ENCODE measurements around the gene PALLD.

The PALLD gene

DNA sequence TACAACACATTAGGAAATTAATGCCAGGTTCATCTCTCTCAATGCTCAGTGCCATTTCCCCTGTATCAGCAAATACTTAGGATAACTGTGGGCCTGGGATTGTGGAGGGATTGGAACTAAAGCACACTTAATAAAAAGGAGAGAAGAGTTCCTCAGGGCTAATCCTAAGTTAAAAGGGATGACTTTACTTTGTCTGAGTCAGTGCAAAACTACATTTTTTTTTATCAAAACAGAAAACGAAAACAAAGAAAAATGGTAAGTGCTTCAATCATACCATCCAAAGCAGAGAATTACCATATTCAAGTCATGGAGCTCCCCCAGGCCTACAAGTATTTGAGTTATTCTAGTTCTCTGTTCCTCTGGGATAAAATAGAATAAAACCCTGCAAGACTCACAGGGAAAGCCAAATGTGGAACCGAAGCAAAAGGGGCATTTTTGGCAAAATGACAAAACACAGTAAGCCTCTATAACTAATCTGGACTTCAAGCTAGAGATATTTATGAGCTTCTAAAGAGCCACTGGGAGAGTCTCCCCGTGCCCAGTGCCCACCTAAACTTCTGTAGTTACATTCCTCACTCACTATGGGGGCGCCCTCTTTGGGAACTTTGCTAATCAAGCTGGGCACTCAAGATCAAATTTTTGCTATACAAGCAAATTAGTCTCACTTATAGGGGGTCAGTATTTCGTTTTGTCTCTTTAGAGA is 53.4 kb downstream of the PALLD start:
- TF ChIP-seq, protein P1, sequence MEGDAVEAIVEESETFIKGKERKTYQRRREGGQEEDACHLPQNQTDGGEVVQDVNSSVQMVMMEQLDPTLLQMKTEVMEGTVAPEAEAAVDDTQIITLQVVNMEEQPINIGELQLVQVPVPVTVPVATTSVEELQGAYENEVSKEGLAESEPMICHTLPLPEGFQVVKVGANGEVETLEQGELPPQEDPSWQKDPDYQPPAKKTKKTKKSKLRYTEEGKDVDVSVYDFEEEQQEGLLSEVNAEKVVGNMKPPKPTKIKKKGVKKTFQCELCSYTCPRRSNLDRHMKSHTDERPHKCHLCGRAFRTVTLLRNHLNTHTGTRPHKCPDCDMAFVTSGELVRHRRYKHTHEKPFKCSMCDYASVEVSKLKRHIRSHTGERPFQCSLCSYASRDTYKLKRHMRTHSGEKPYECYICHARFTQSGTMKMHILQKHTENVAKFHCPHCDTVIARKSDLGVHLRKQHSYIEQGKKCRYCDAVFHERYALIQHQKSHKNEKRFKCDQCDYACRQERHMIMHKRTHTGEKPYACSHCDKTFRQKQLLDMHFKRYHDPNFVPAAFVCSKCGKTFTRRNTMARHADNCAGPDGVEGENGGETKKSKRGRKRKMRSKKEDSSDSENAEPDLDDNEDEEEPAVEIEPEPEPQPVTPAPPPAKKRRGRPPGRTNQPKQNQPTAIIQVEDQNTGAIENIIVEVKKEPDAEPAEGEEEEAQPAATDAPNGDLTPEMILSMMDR (IDR thresholded peaks at IDR 0.05) = no peak
- Histone ChIP-seq H3K27ac (no peak overlapping the region), H3K4me3 (no peak overlapping the region)
- no peak for DNase-seq (ENCODE audit: low spot score)

DNA sequence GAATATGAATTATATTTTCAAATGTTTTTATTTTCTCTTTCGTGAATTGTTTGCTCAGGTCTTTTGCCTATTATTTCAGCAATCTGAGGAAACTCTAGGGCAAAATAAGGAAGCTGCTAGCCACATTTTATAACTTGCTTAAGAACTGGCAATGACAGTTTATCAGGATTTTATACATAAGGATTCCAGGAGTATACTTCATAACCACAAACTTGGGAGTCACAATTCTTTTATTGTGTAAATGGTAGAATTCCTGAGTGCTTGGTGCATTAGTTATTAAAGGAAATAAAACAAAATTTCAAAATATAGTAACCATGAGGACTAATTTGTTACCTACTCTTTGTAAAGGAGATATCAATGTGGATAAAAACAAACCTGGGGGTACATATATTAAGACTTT is 54.4 kb downstream of the PALLD start:
- Histone ChIP-seq H3K4me3 (no peak overlapping the region), H3K27ac (no peak overlapping the region)
- TF ChIP-seq, protein P1 (IDR thresholded peaks at IDR 0.05) = no peak
- DNase-seq (ENCODE audit: low spot score) = no peak

DNA sequence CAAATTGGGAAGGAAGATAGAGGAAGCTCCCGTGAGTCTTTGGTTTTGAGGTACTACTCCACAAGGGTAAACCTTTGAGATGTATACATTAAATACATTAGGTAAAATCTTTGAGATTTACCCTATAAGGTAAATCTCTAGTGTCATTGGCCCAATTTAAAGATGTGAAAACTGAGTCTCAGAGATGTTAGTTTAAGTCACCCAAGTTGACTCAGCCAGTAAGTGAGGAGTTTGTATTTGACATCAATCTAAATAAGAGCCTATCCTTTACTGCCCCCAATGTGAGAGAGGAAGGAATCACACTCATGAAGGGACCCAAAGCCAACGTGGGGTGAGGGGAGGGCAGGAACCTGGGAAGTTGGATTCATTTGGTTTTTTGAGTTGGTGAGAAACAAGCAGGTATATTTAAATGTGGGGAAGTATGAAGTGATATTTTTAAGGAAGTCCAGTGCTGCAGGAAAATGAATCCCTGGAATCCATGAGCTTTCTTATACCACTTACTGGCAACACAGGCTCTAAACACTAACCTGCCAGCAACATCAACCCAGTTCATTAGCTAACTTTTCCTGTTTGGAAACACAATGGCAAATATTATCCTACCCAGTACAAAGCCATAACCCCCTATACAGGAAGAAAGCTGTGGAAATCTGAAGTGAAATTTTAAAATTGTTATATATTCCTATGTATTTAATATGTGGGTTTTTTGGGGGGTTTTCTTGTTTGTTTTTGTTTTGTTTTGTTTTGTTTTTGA is 55.3 kb downstream of the PALLD start:
- Histone ChIP-seq H3K4me3 (no peak overlapping the region), H3K27ac (no peak overlapping the region)
- TF ChIP-seq, protein P1 (IDR thresholded peaks at IDR 0.05) = no peak
- DNase-seq (ENCODE audit: low spot score) = no peak

DNA sequence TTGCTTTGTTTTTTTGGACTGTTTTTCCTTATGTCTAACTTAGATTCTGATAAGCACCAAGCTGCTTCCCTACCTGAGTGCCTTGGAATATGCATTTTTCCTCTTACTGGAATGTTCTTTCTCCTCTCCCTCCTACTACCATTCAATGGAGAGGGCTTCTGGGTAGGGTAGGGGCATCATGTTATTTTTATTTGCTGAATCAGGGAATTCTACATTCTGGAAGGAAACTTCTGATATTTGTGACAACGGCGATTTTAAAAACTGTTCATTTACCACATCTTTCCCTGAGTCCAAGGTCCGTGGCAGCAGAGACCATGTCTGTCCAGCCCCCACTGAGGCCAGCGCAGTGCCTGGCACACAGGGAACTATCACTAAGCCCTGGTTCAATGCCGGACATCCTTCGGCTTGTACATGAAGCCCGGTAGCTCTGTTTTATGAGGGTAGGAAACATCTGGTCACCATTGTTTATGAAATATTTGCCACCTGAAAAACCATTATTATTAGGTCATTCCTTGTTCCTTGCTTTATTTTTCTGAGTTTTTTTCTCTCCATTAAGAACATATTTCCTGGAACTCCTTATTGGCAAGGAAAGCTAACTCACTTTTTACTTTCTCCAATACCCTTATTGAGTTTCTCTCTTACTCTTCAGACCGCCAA is 57.0 kb downstream of the PALLD start:
- H3K4me3 ChIP-seq = no peak overlapping the region

DNA sequence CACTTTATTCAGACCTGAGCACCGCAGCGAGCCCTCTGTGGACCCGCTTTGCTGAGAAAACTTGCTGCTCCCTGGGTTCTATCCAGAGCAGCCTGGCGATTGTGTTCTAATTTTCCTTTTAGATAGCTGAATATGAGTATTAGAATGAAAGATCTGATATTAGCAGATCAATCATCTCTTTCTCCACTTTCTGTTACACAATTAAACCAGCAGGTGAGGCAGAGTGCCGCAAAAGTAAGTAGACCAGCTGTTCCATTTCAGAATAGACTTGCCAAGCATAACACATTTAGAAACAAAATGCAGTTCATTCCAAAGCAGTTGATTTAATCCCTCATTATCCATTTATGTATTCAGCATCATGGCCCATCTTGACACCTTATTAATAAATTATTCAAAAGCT is 58.6 kb downstream of the PALLD start:
- Histone ChIP-seq H3K4me3 (no peak overlapping the region), H3K27ac (no peak overlapping the region)
- TF ChIP-seq, protein P1 (IDR thresholded peaks at IDR 0.05) = no peak
- DNase-seq (ENCODE audit: low spot score) = no peak

More for the DNA sequence above, 57.0 kb downstream of the PALLD start:
- TF ChIP-seq, protein P1 (IDR thresholded peaks at IDR 0.05) = no peak
- no peak overlapping the region for H3K27ac ChIP-seq
- no peak for DNase-seq (ENCODE audit: low spot score)

DNA sequence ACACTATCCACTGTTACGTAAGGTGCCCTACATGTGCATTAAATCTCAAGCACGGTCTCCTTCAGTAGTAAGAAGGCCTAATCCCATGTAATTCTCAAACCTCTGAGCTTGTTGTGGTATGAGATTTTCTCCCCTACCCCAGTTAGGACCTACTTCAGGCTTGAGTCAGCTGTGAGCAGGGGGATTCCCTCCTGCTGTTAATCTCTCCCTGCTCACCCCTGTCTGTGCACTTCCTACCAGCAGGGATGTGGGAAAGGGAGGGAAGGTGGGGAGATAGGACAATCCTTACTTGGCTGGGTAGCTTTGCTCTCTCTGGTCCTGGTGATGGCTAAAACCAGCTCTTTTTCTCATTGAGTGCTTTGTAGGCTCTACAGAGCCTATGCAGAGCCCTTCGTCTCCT is 60.8 kb downstream of the PALLD start:
- no peak overlapping the region for H3K4me3 ChIP-seq
- TF ChIP-seq, protein P1 (IDR thresholded peaks at IDR 0.05) = no peak
- no peak overlapping the region for H3K27ac ChIP-seq
- DNase-seq (ENCODE audit: low spot score) = no peak

Data from coronary artery (tissue), 2 donors.